NB4 (cell line): ENCODE measurements around the gene MBOAT1.

Source experiments
- POLR2A ChIP-seq: IDR thresholded peaks from 2 replicates; pipeline ENCODE4 v1.6.1; 2011; ENCODE audit warnings: mild to moderate bottlenecking; ENCODE audit not compliant: insufficient read length; ENCODE audit errors: extremely low read depth
- TF ChIP-seq, protein P1 (sequence below): IDR thresholded peaks from one replicate; pipeline ENCODE4 v1.5.1; 2012; ENCODE audit warnings: low read depth, low read length
- TF ChIP-seq, protein P2 (sequence below): IDR thresholded peaks from 2 replicates; pipeline ENCODE4 v1.6.1; 2011; ENCODE audit warnings: low read depth, low read length

GRCh38 chr6:20207088-20207418, 5.2 kb downstream of the MBOAT1 start:
- TF ChIP-seq, protein P1, sequence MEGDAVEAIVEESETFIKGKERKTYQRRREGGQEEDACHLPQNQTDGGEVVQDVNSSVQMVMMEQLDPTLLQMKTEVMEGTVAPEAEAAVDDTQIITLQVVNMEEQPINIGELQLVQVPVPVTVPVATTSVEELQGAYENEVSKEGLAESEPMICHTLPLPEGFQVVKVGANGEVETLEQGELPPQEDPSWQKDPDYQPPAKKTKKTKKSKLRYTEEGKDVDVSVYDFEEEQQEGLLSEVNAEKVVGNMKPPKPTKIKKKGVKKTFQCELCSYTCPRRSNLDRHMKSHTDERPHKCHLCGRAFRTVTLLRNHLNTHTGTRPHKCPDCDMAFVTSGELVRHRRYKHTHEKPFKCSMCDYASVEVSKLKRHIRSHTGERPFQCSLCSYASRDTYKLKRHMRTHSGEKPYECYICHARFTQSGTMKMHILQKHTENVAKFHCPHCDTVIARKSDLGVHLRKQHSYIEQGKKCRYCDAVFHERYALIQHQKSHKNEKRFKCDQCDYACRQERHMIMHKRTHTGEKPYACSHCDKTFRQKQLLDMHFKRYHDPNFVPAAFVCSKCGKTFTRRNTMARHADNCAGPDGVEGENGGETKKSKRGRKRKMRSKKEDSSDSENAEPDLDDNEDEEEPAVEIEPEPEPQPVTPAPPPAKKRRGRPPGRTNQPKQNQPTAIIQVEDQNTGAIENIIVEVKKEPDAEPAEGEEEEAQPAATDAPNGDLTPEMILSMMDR: no peak
- no peak for TF ChIP-seq POLR2A
- TF ChIP-seq, protein P2, sequence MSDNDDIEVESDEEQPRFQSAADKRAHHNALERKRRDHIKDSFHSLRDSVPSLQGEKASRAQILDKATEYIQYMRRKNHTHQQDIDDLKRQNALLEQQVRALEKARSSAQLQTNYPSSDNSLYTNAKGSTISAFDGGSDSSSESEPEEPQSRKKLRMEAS: no peak
